ENCODE data around the gene ANXA3.

ANXA3 gene

DNA sequence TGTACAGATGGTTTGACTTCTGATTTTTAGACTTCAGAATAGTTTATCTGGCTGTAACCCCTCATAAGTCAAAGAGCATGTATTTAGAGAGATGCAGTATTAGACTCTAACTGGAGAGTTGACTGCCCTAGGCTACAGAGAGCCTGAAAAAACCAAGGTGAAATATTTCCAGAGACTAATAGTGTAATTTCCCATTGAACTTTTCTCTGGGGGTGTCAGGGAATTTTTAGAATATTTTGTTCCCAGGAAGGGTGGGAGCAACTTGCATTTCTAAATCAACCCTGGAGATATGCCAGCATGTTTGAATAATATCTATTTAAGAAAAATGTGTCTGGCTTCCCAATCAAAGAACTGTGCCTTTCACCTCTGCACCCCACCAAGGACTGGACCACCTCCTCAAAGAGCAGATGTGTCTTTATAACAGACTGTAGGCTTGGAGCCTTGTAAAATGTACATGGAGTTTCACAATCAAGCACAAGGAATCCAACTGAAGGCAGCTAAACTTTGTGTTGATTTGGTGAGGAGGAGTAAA, 2.0 kb downstream of the ANXA3 start:
- H3K4me3 ChIP-seq (ENCODE audit: low read depth, low read length) = no peak overlapping the region
- TF ChIP-seq, protein P1, sequence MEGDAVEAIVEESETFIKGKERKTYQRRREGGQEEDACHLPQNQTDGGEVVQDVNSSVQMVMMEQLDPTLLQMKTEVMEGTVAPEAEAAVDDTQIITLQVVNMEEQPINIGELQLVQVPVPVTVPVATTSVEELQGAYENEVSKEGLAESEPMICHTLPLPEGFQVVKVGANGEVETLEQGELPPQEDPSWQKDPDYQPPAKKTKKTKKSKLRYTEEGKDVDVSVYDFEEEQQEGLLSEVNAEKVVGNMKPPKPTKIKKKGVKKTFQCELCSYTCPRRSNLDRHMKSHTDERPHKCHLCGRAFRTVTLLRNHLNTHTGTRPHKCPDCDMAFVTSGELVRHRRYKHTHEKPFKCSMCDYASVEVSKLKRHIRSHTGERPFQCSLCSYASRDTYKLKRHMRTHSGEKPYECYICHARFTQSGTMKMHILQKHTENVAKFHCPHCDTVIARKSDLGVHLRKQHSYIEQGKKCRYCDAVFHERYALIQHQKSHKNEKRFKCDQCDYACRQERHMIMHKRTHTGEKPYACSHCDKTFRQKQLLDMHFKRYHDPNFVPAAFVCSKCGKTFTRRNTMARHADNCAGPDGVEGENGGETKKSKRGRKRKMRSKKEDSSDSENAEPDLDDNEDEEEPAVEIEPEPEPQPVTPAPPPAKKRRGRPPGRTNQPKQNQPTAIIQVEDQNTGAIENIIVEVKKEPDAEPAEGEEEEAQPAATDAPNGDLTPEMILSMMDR (IDR thresholded peaks at IDR 0.05; ENCODE audit: control insufficient read depth, extremely low read depth, insufficient read depth) = no peak
- no peak for DNase-seq (ENCODE audit: low read depth)

DNA sequence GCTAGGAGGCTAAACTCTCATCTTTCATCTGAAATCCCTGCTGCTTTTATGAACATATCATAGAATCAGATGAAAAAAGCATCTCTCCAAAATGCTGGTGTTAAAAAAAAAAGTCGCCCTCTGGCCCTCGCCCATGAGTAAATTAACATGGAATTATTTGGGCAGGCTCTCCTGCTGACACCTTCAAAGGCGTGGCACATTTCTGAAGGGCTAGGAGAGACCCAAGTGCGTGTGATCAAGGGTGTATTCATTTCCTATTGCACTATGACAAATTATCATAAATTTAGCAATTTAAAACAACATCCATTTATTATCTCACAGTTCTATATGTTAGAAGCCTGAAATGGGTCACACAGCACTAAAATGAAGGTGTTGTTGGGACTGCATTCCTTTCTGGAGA, 5.1 kb downstream of the ANXA3 start:
- no peak for DNase-seq (ENCODE audit: low read depth)
- H3K4me3 ChIP-seq (ENCODE audit: low read depth, low read length) = no peak overlapping the region

DNA sequence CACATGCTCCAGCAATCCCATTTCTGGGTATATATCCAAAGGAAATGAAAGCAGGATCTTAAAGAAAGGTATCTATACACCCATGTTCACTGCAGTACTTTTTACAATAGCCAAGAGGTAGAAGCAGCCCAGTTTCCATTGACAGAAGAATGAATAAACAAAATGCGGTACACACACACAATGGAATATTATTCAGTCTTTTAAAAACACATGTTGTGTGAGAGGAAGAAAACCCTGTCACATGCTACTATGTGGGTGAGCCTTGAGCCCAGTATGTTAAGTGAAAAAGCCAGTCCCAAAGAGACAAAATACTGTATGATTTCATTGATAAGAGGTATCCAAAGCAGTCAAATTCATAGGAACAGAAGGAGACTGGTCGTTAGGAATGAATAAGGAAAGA, 6.3 kb downstream of the ANXA3 start:
- TF ChIP-seq, protein P1 (IDR thresholded peaks at IDR 0.05; ENCODE audit: control insufficient read depth, extremely low read depth, insufficient read depth) = no peak
- DNase-seq (ENCODE audit: low read depth) = no peak
- H3K4me3 ChIP-seq (ENCODE audit: low read depth, low read length) = no peak overlapping the region

More for the DNA sequence above, 5.1 kb downstream of the ANXA3 start:
- TF ChIP-seq, protein P1 (IDR thresholded peaks at IDR 0.05; ENCODE audit: control insufficient read depth, extremely low read depth, insufficient read depth) = no peak

DNA sequence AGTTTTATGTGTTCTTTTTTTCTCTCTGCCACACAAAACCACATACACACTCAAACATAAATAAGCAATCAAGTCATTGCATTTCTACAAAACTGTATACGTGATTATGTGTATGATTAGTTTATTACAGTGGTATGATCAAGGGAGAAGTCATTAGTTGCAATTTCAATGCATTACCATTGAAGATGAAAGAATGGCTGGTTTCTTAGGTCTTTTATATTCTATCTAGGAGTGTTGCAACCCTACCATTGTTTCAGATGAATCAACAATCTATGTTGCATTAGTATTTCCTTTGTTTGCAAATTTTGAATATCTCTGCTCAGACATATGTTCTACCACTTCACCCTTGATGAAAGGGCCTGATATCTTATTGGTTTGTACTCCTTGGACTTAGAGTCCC, 6.8 kb downstream of the ANXA3 start:
- no peak overlapping the region for H3K4me3 ChIP-seq (ENCODE audit: low read depth, low read length)
- TF ChIP-seq, protein P1 (IDR thresholded peaks at IDR 0.05; ENCODE audit: control insufficient read depth, extremely low read depth, insufficient read depth) = no peak
- DNase-seq (ENCODE audit: low read depth) = no peak

DNA sequence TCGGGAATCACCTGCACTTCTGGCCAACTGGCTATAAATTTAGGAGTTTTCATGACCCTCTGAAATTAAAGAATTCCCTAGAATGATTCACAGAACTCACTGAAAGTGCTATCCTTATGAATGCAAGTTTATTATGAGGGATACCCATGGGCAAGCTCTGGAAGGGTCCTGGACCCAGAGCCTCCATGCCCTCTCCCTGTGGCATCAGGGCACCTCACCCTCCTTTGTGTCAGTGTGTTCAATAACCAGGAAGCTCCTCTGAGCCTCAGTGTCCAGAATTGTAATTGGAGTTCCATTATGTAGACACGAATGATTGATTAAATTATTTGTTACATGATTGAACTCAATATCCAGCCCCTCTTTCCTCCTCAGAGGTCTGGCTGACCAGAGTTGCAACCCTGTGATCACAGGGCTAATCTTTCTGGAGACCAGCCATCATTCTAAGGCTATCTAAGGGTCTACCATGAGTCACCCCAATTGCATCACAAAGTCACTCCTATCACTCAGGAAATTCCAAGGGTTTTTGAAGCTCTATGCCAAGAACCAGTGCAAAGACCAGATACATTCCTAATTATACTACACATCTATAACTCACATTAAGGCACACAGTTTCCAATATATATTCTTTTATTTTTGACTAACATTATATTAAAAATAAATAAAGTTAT, 8.9 kb downstream of the ANXA3 start:
- TF ChIP-seq, protein P1 (IDR thresholded peaks at IDR 0.05; ENCODE audit: control insufficient read depth, extremely low read depth, insufficient read depth) = no peak
- H3K4me3 ChIP-seq (ENCODE audit: low read depth, low read length) = no peak overlapping the region
- no peak for DNase-seq (ENCODE audit: low read depth)

DNA sequence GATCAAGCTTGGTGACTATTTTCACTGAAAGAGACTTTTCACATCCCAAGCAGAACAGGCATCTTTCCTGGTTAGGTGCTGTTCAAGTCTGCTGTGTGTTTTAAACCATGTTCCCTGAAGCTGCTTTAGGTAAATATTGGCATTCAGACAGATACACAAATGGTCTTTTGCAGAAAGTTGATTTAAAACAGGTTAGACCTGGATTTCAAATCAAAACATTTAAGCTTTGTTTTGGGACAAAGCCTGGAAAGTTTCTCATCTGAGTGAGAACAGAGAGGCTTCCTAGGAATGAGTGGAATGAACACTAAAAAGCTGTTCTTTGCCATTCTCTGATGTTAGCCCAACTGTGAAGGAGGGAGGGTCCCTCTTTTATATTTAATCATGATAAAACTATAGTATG, 10.1 kb downstream of the ANXA3 start:
- TF ChIP-seq, protein P1 (IDR thresholded peaks at IDR 0.05; ENCODE audit: control insufficient read depth, extremely low read depth, insufficient read depth) = no peak
- DNase-seq (ENCODE audit: low read depth) = peak; percentile 97

DNA sequence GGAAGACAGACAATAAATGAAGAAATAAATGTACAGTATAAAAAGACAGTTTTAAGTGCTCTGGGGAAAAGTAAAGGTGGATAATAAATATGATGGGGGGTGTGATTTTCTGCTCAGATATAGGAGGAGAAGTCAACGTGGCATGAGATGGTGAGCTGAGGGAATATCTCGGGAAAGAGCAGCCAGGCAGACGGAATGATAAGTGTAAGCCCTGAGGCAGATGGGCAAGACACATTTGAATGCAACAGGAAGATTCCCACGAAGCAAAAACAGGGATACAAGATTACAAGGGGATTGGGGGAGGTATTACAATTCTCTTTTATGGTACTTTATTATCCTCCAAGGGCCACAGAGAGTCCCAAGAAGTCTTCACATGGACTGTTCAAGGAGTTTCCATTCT, 11.1 kb downstream of the ANXA3 start:
- DNase-seq (ENCODE audit: low read depth) = no peak
- TF ChIP-seq, protein P1 (IDR thresholded peaks at IDR 0.05; ENCODE audit: control insufficient read depth, extremely low read depth, insufficient read depth) = no peak
- H3K4me3 ChIP-seq (ENCODE audit: low read depth, low read length) = peak overlapping the region; percentile 24

More for the DNA sequence above, 10.1 kb downstream of the ANXA3 start:
- H3K4me3 ChIP-seq (ENCODE audit: low read depth, low read length) = peak overlapping the region; percentile 24
